HG03354 (cell line): ENCODE results near the gene SERPINB10.
"Not testable (repeated sequence)": the region's sequence is repeated elsewhere in the genome, so short reads cannot be mapped to it uniquely, and the experiment has no call there.

Experiments
- ATAC-seq: cut with Tn5 transposase; IDR thresholded peaks from one replicate; pipeline ENCODE4 v1.9.1; 2021; ENCODE audit warnings: mild to moderate bottlenecking; ENCODE audit not compliant: unreplicated experiment, poor library complexity, severe bottlenecking

Gene SERPINB10

DNA sequence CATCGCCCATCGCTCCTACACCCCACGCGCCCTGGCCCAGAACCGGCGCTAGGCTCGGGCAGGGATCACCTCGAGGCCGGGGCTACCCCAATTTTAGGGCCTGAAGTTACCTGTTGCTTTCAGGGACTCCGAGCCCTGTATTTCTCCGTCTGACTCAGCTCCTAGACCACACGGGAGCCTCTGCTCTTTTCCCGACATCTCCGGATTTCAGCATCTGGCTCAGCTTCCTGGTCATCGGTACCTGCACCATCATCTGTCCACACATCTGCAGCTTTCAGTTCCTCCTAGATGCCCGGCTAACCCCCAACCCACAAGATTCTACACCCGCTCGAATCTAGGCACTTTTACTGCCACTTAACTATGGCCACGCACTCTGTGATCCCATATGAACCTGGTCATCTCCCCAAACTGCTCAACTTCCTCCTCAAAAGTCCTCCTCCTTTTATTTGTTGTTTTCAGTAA is 29.2 kb downstream of the SERPINB10 start:
- no peak for ATAC-seq

- no peak for ATAC-seq
Observed at GRCh38 chr18:63940008-63940407, 32.2 kb downstream of the SERPINB10 start.

- ATAC-seq = not testable (repeated sequence)
Observed at GRCh38 chr18:63940543-63941050, 32.8 kb downstream of the SERPINB10 start.

DNA sequence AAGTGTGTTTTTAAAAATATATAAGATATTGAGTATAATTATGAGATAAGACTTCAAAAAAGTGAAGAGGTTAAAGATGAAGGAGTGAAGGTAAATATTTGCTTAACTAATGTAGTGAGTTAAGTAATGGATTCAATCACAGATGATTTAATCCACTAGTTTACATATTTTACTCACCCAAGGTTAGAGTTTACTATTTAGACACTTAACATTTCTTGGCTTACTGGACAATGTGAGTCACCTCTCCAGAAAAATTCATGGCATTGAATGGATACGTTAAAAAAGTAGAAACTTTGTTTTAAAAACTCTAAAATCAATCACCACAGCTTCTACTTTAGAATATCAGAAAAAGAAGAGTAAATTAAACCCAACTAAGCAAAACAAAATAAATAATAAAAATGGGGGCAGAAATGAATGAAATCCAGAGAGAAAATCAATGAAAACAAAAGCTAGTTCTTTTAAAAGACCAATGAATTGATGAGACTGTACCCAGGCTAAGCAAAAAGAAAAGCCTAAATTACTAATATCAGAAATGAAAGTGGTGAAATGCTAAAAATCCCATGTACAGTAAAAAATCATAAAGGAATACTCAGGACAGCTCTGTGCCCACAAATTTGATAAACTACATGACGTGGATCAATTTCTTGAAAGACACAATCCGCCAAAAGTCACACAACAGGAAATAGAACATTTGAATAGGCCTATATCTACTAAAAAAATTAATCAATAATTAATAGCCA is 39.5 kb downstream of the SERPINB10 start:
- no peak for ATAC-seq

GRCh38 chr18:63949068-63949737 is 41.4 kb downstream of the SERPINB10 start, which contains the start of gene HMSD:
TSS of gene HMSD (plus strand) at chr18:63949301. CDS start at chr18:63953456, 4,155 bp downstream.
- ATAC-seq = peak; percentile 83

DNA sequence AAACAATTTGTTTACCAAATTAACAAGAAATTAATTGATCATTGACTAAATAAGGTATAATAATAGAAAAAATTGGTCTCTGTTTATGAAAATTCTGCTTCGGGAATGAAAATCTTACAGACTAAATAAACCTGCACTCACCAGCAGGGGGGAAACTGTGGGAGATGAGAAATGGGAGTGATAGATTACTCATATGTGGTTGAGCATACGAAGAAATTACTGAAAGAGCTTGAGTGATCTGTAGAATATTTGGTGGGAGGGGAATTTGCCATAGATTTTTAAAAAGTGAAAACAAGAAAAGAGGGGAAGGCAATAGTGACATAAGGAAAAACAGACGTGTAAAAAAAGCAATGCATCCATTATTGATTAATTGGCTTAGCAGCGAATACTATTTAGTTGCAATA is 43.5 kb downstream of the SERPINB10 start:
- peak; percentile 52 for ATAC-seq

- ATAC-seq = no peak
Observed at GRCh38 chr18:63953811-63954210, 46.1 kb downstream of the SERPINB10 start.

- no peak for ATAC-seq
Observed at GRCh38 chr18:63956755-63957154, 49.0 kb downstream of the SERPINB10 start.

DNA sequence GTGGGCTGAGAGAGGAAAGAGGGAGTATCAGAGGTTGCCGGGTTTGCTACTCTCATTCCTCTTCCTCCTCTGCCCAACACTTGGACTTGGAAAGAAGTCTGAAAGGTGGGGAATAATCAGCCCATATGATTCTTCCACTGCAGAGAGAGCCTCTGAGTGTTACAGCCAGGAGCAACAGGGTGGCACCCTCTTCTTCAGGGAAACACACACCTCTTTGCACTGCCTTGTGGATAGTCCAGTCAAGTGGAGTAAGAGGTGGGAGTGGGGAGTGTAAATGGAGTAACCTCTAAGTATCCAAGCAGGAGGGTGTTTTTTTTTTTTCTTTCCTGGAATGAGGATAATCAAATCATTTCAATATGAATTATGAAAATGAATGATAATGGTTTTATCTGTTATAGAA is 53.1 kb downstream of the SERPINB10 start:
- ATAC-seq = no peak

- no peak for ATAC-seq
Observed at GRCh38 chr18:63961435-63961980, 53.8 kb downstream of the SERPINB10 start.

GRCh38 chr18:63962137-63962536 is 54.4 kb downstream of the SERPINB10 start:
- ATAC-seq = no peak

GRCh38 chr18:63963615-63964256 is 56.0 kb downstream of the SERPINB10 start:
- ATAC-seq = peak; percentile 88

GRCh38 chr18:63964908-63965307 is 57.1 kb downstream of the SERPINB10 start:
- no peak for ATAC-seq

- no peak for ATAC-seq
Observed at GRCh38 chr18:63965716-63966330, 58.1 kb downstream of the SERPINB10 start.

GRCh38 chr18:63969942-63970808 is 62.4 kb downstream of the SERPINB10 start, which contains the start of gene SERPINB8:
TSS of gene SERPINB8 (plus strand) at chr18:63970081. CDS start at chr18:63978309, 8,228 bp downstream.
- ATAC-seq = peak; percentile 92

DNA sequence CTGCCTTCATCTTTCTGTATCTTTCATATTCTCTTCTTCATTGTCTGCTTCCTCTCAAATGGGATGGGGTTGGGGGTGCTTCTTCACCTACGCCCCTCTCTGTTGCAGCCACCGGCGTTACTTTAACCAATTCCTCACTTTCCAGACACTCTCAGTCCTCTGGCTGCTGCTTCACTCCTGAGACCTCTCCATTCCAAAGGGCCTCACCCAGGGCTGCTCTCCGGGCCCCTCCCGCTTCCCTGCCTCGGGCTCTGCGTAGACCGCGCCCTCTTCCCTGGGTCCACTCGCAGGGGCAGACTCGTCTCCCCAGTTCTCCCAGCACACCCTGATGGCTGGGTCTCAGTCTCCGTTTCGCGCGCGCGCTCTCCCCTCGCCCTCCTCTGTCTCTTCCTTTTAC is 63.0 kb downstream of the SERPINB10 start:
- ATAC-seq = no peak

DNA sequence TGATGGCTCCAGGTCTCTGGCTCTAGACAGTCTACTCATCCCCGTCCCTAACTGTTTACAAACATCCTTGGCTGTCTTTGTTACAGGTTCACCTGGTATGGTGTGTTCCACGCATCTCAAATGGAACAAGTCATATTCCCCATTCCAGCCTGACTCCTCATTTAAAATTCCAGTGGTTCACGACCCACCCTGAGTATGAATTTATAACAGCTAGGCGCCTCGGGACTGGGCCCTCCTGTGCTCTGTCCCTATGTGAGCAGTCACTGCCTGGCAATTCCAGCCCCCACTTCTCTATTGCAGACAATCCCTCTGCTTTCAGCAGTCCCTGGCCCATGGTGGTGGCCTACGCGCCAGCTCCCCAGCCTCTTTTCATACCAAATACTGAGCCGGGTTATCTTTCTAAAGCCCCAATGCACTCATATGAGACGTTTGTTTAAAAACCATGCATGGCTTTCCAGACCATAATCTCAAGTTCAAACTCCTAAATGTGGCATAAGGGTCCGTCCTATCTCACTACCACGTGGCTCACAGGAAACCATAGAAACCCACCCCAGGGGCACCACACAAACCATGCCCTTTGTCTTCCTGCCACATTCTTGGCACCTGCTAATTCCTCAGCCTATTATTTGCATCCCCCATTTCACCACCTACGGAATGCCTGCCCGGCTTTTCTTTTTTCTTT is 63.7 kb downstream of the SERPINB10 start:
- no peak for ATAC-seq

GRCh38 chr18:63972002-63972376 is 64.2 kb downstream of the SERPINB10 start:
- no peak for ATAC-seq
